HG02885 (cell line): ENCODE results near the gene CHAC2.
"Not testable (repeated sequence)": the region's sequence is repeated elsewhere in the genome, so short reads cannot be mapped to it uniquely, and the experiment has no call there.

ENCODE experiments used
- ATAC-seq: cut with Tn5 transposase; IDR thresholded peaks from one replicate; pipeline ENCODE4 v1.9.1; 2021; ENCODE audit warnings: mild to moderate bottlenecking; ENCODE audit not compliant: unreplicated experiment, poor library complexity

Gene CHAC2

GRCh38 chr2:53823639-53824038 is 56.0 kb downstream of the CHAC2 start:
- ATAC-seq = not testable (repeated sequence)
